Lower lobe of right lung (tissue), 2 donors: Measurements from ENCODE around the gene MBOAT2. TPM values are rescaled to one million over a fixed set of nuclear protein-coding genes. Genes with fewer than 3 reads are reported as not detected.

Experiments used
- ATAC-seq, 2 donors: fragments of 200-7000 bp; cut with Tn5 transposase; one replicate each; pipeline ENCODE4 v1.9.1; 2020 to 2022; ENCODE audit warnings: mild to moderate bottlenecking in 2 of 2, moderate library complexity in 2 of 2
- DNase-seq: peaks from one replicate; pipeline ENCODE4 v3.0.0-alpha.2; 2020
- H3K27ac ChIP-seq: fragments of 200-600 bp; one replicate; pipeline ENCODE4 v1.8.0; 2022
- H3K27me3 ChIP-seq: fragments of 200-600 bp; one replicate; pipeline ENCODE4 v1.8.0; 2022; ENCODE audit warnings: low read depth
- H3K36me3 ChIP-seq: fragments of 200-600 bp; one replicate; pipeline ENCODE4 v1.8.0; 2022; ENCODE audit warnings: mild to moderate bottlenecking
- H3K4me1 ChIP-seq: fragments of 200-600 bp; one replicate; pipeline ENCODE4 v1.8.0; 2022
- H3K4me3 ChIP-seq: fragments of 200-600 bp; one replicate; pipeline ENCODE4 v1.8.0; 2022; ENCODE audit warnings: mild to moderate bottlenecking
- H3K9me3 ChIP-seq: fragments of 200-600 bp; one replicate; pipeline ENCODE4 v1.8.0; 2022
- CTCF ChIP-seq: fragments of 200-600 bp; IDR thresholded peaks from one replicate; pipeline ENCODE4 v1.8.0; 2022; ENCODE audit warnings: antibody characterized with exemption, mild to moderate bottlenecking
- intact Hi-C: fragments of 100-400 bp; cut with DNase I; formaldehyde crosslinking; loops from one replicate; pipeline ENCODE4 v1.11.0; 2022
- total RNA-seq: library from RNA; stranded (reverse); fragmentation: NEBNext Ultra II Directional; extraction: Animal tissue kit (Norgen Biotek cat#: 25700); gene quantifications from one replicate; pipeline ENCODE4 v1.2.1, GENCODE V29; 2021
- donor health status: DM: no; HTN: yes; CAD: no; lungs with severe emphysema.

MBOAT2 gene
- total RNA-seq, 1 donor from 2014 or later: 36.5 TPM

GRCh38 chr2:8888963-8889362 lies 114.5 kb downstream of the MBOAT2 start:
- Histone ChIP-seq H3K9me3 (no peaks in the 10 kb centered on the region), H3K27ac (no peak overlapping the region), H3K36me3 (no peaks in the 10 kb centered on the region), H3K4me3 (no peak overlapping the region), H3K27me3 (no peaks in the 10 kb centered on the region), H3K4me1 (peaks cover 8% of the 10 kb centered on the region)
- ATAC-seq: no peak
- intact Hi-C loops: no loop called here
- no peak for DNase-seq
- no peak for TF ChIP-seq CTCF

GRCh38 chr2:8886876-8887275 lies 116.6 kb downstream of the MBOAT2 start:
- ATAC-seq: no peak
- H3K4me3 ChIP-seq: no peak overlapping the region

GRCh38 chr2:8886202-8886518 lies 117.3 kb downstream of the MBOAT2 start:
- ATAC-seq: no peak
- Histone ChIP-seq H3K27ac (no peak overlapping the region), H3K4me1 (no peaks in the 10 kb centered on the region), H3K27me3 (no peaks in the 10 kb centered on the region), H3K36me3 (no peaks in the 10 kb centered on the region), H3K4me3 (no peak overlapping the region), H3K9me3 (no peaks in the 10 kb centered on the region)
- intact Hi-C loops: no loop called here
- no peak for TF ChIP-seq CTCF
- no peak for DNase-seq

More at GRCh38 chr2:8886876-8887275, 116.6 kb downstream of the MBOAT2 start:
- Histone ChIP-seq H3K27ac (no peak overlapping the region), H3K27me3 (no peaks in the 10 kb centered on the region), H3K9me3 (no peaks in the 10 kb centered on the region), H3K36me3 (no peaks in the 10 kb centered on the region), H3K4me1 (no peaks in the 10 kb centered on the region)
- TF ChIP-seq CTCF: no peak
- DNase-seq: no peak
- intact Hi-C loops: no loop called here

- Histone ChIP-seq H3K36me3 (no peaks in the 10 kb centered on the region), H3K27me3 (no peaks in the 10 kb centered on the region), H3K9me3 (no peaks in the 10 kb centered on the region), H3K27ac (no peak overlapping the region), H3K4me1 (no peaks in the 10 kb centered on the region), H3K4me3 (no peak overlapping the region)
- ATAC-seq (no peak), DNase-seq (no peak)
- intact Hi-C loops: no loop called here
- no peak for TF ChIP-seq CTCF
Observed at GRCh38 chr2:8885449-8886201, 117.9 kb downstream of the MBOAT2 start.

- Histone ChIP-seq H3K27me3 (no peaks in the 10 kb centered on the region), H3K9me3 (no peaks in the 10 kb centered on the region), H3K27ac (no peak overlapping the region), H3K36me3 (no peaks in the 10 kb centered on the region), H3K4me1 (no peaks in the 10 kb centered on the region), H3K4me3 (no peak overlapping the region)
- TF ChIP-seq CTCF: no peak
- DNase-seq (no peak), ATAC-seq (no peak)
- intact Hi-C loops: no loop called here
Observed at GRCh38 chr2:8884812-8885211, 118.7 kb downstream of the MBOAT2 start.
